CD4-positive, alpha-beta T cell treated with Interleukin-6 at 100 ng/mL for 8 hours (primary cell): Measurements from ENCODE around the gene ATP10B.
"Not testable (repeated sequence)": the region's sequence is repeated elsewhere in the genome, so short reads cannot be mapped to it uniquely, and the experiment has no call there.

Source experiments
- DNase-seq: peaks from one replicate; pipeline ENCODE4 v3.0.0-alpha.2; 2020; ENCODE audit warnings: mixed read lengths, low spot score

Gene ATP10B

GRCh38 chr5:160812996-160813395 lies 39.0 kb downstream of the ATP10B start:
- not testable (repeated sequence) for DNase-seq

GRCh38 chr5:160805376-160805775 lies 46.6 kb downstream of the ATP10B start:
- DNase-seq = no peak

- no peak for DNase-seq
Observed at GRCh38 chr5:160802592-160802991, 49.4 kb downstream of the ATP10B start.

GRCh38 chr5:160800375-160801275 lies 51.4 kb downstream of the ATP10B start:
- DNase-seq = no peak

- no peak for DNase-seq
Observed at GRCh38 chr5:160799184-160799583, 52.8 kb downstream of the ATP10B start.

GRCh38 chr5:160797020-160797419 lies 55.0 kb downstream of the ATP10B start:
- DNase-seq = no peak

- DNase-seq = no peak
Observed at GRCh38 chr5:160793530-160793899, 58.5 kb downstream of the ATP10B start.

- no peak for DNase-seq
Observed at GRCh38 chr5:160792732-160793529, 59.1 kb downstream of the ATP10B start.

- DNase-seq = no peak
Observed at GRCh38 chr5:160792281-160792680, 59.7 kb downstream of the ATP10B start.

- no peak for DNase-seq
Observed at GRCh38 chr5:160789219-160789859, 62.7 kb downstream of the ATP10B start.

GRCh38 chr5:160788102-160788660 lies 63.8 kb downstream of the ATP10B start:
- no peak for DNase-seq

GRCh38 chr5:160787240-160787639 lies 64.8 kb downstream of the ATP10B start:
- DNase-seq = no peak

- no peak for DNase-seq
Observed at GRCh38 chr5:160774666-160775315, 77.2 kb downstream of the ATP10B start.

GRCh38 chr5:160773646-160774410 lies 78.2 kb downstream of the ATP10B start:
- no peak for DNase-seq

GRCh38 chr5:160772854-160773253 lies 79.2 kb downstream of the ATP10B start:
- no peak for DNase-seq

GRCh38 chr5:160770718-160771117 lies 81.3 kb downstream of the ATP10B start:
- no peak for DNase-seq

- DNase-seq = no peak
Observed at GRCh38 chr5:160769301-160769700, 82.7 kb downstream of the ATP10B start.

- no peak for DNase-seq
Observed at GRCh38 chr5:160767062-160767461, 84.9 kb downstream of the ATP10B start.

GRCh38 chr5:160760008-160760407 lies 92.0 kb downstream of the ATP10B start:
- DNase-seq = no peak

GRCh38 chr5:160757194-160757593 lies 94.8 kb downstream of the ATP10B start:
- no peak for DNase-seq
